Tibial nerve (tissue), 4 donors: ENCODE data around the gene FICD. TPM values are rescaled to one million over a fixed set of nuclear protein-coding genes. Genes with fewer than 3 reads are reported as not detected.

Experiments
- DNase-seq, 2 donors: peaks; one replicate each; pipeline ENCODE4 v3.0.0-alpha.2; 2019; ENCODE audit warnings: low spot score in 2 of 2
- H3K27ac ChIP-seq, 4 donors: fragments of 200-600 bp; sonication (generic) in 3 of 4; one replicate each; pipeline ENCODE4 v1.5.1; 2017 to 2019; ENCODE audit warnings: mild to moderate bottlenecking in 1 of 4
- H3K27me3 ChIP-seq, 2 donors: fragments of 200-600 bp; sonication (generic) in 1 of 2; one replicate each; pipeline versions ENCODE4 v1.5.1 to v1.6.0; 2017 to 2019
- H3K36me3 ChIP-seq, 3 donors: fragments of 200-600 bp; sonication (generic); one replicate each; pipeline ENCODE4 v1.5.1; 2018 to 2019
- H3K4me1 ChIP-seq, 4 donors: fragments of 200-600 bp; sonication (generic) in 3 of 4; one replicate each; pipeline ENCODE4 v1.5.1; 2017 to 2019
- H3K4me3 ChIP-seq, 4 donors: fragments of 200-600 bp; sonication (generic) in 3 of 4; one replicate each; pipeline ENCODE4 v1.5.1; 2017 to 2019; ENCODE audit warnings: mild to moderate bottlenecking in 1 of 4, moderate library complexity in 1 of 4
- H3K9me3 ChIP-seq, 4 donors: fragments of 200-600 bp; sonication (generic) in 3 of 4; one replicate each; pipeline ENCODE4 v1.5.1; 2017 to 2019
- CTCF ChIP-seq, 5 experiments: fragments of 200-600 bp in 3 of 5; fragments of 450-650 bp in 2 of 5; sonication (generic) in 3 of 5; IDR thresholded peaks; one replicate each; pipeline ENCODE4 v1.5.1; 2016 to 2019; ENCODE audit warnings: antibody characterized with exemption in 5 of 5, mild to moderate bottlenecking in 3 of 5, moderate library complexity in 2 of 5
- EP300 ChIP-seq, 2 donors: sonication (generic); formaldehyde crosslinking; IDR thresholded peaks; one replicate each; pipeline ENCODE4 v1.6.1; 2017; ENCODE audit warnings: antibody characterized with exemption in 2 of 2, mild to moderate bottlenecking in 1 of 2
- POLR2A ChIP-seq, 2 donors: fragments of 450-650 bp; IDR thresholded peaks; one replicate each; pipeline ENCODE4 v1.6.1; 2017; ENCODE audit warnings: antibody characterized with exemption in 2 of 2, mild to moderate bottlenecking in 2 of 2, moderate library complexity in 2 of 2
- WGBS, 2 donors: methylation state at CpG; one replicate each; pipeline ENCODE4 v1.1.5; 2018; 5-methylcytosine and 5-hydroxymethylcytosine counted together
- total RNA-seq, 4 donors: library from RNA; depleted of rRNA; stranded (reverse); fragments of >200 nt; gene quantifications; one replicate each; pipeline ENCODE4 v1.1.0, GENCODE V29; 2016

Gene FICD
- total RNA-seq, 4 donors from 2014 or later = 4.8 to 13.2 (median 8.3) TPM

DNA sequence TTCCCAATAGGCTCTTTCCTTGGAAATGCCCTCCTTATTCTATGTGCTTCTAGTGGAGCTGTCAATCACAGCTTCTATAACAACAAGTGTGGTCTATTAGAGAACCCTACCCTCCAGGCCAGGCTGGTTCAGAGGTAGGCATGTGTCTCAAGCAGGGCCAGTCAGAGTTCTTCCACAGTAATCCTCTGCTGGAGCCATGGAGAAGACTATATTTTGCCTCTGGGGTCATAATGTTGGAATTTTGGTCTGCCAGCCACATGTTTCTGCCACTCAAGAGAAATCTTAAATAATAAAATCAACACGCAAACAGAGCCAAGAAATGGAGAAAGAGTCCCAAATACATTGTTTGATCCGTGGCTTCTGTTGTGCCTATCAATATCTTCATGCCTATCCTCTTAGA lies 23.8 kb upstream of the FICD start:
- Histone ChIP-seq H3K9me3 (peaks cover 0 to 10% (median 0%) of the 10 kb centered on the region in 4 donors), H3K4me3 (no peak overlapping the region), H3K36me3 (no peaks in the 10 kb centered on the region), H3K27me3 (peaks cover 0 to 11% of the 10 kb centered on the region in 2 donors), H3K4me1 (no peaks in the 10 kb centered on the region), H3K27ac (no peak overlapping the region)
- no peak for TF ChIP-seq CTCF (IDR thresholded peaks at IDR 0.05)
- TF ChIP-seq EP300 (IDR thresholded peaks at IDR 0.05) = no peak
- TF ChIP-seq POLR2A (IDR thresholded peaks at IDR 0.05) = no peak
- no peak for DNase-seq
- WGBS, 2 donors = 69 to 77% methylated on average over 2 of the region's 2 CpGs

DNA sequence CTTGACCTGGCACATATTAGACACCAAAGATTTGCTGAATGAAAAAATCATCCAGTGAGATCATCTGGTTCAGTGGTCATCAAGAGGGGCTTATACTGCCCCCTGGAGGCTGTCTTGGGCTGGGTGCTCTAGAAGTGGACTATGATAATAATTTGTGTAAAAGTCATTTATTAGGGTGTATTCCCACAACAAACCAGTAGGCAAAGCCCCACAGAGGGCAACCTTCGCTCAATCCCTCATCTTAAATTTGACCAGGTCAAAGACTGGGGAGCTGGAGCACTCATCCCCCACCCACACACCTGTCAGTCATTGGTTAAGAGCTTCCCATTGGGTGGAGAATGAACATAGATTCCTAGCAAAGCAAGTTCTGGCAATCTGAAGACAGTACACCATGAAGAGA lies 20.0 kb upstream of the FICD start:
- no peak overlapping the region for H3K27ac ChIP-seq
- no peaks in the 10 kb centered on the region for H3K9me3 ChIP-seq
- H3K36me3 ChIP-seq = no peaks in the 10 kb centered on the region
- H3K27me3 ChIP-seq = peaks cover 0 to 22% of the 10 kb centered on the region in 2 donors
- WGBS, 2 donors = 36 to 42% methylated on average over 1 of the region's 1 CpG
- TF ChIP-seq EP300 (IDR thresholded peaks at IDR 0.05) (no peak), CTCF (IDR thresholded peaks at IDR 0.05) (peak in 2 of 5 experiments; percentile 13 to 20)
- no peak overlapping the region for H3K4me3 ChIP-seq
- no peak for DNase-seq
- no peaks in the 10 kb centered on the region for H3K4me1 ChIP-seq

DNA sequence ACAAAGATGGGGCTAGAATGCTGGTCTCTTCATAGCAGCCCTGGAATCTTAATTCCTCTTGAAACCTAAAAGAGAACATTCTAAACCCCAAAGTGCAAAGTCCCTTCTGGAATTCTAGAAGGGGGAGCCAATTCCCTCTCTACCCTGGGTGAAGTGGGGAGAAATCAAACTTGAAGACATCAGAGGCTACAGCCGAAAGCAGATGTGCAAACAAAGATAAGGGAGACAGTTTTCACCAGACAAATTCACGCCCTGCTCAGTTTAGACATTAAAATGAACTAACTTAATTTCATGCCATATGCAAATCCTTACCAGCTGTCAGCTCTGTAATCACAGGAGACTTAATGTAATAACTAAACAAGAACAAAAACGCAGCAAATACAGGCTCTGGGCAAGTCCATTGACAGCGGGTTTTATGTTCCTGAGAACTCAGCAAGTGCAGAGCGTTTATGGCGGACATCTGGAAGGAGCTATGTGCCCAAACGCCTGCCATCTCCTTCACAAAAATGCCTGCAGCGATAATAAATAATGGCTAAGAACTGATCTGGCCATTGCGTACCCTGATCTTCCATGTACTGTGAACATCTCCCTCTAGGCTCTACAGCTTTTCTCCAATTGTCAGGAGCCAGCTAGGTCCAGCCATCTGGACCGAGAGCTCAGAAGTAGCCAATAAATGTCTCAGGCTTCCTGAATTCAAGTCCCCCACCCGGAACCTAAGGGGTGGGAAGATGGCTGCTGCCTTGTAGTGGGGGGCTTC lies 19.1 kb upstream of the FICD start:
- WGBS, 2 donors = 60 to 68% methylated on average over 11 of the region's 11 CpGs
- TF ChIP-seq EP300 (IDR thresholded peaks at IDR 0.05) (no peak), CTCF (IDR thresholded peaks at IDR 0.05) (no peak), POLR2A (IDR thresholded peaks at IDR 0.05) (no peak)
- Histone ChIP-seq H3K27me3 (peaks cover 0 to 22% of the 10 kb centered on the region in 2 donors), H3K36me3 (no peaks in the 10 kb centered on the region), H3K4me3 (no peak overlapping the region), H3K27ac (no peak overlapping the region), H3K9me3 (no peaks in the 10 kb centered on the region), H3K4me1 (no peaks in the 10 kb centered on the region)
- DNase-seq = no peak

DNA sequence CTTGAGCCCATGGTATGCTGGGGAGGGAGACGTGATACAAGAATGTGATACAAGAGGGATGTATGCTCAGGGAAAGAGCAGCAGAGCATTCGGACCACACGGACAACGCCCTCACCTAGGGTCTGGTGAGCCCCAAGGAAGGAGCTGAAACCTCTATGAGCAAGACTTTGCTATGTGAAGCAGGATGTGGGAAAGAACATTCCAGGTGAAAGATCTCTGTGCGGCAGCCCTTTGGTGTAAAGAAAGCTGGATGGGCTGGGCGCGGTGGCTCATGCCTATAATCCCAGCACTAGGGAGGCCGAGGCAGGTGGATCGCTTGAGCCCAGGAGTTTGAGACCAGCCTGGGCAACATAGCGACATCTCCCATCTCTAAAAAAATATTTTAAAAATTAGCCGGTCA lies 16.9 kb upstream of the FICD start:
- no peaks in the 10 kb centered on the region for H3K36me3 ChIP-seq
- no peaks in the 10 kb centered on the region for H3K4me1 ChIP-seq
- peaks cover 0 to 22% of the 10 kb centered on the region in 2 donors for H3K27me3 ChIP-seq
- 76 to 88% methylated on average over 11 of the region's 11 CpGs for WGBS, 2 donors
- no peak for TF ChIP-seq EP300 (IDR thresholded peaks at IDR 0.05)
- TF ChIP-seq CTCF (IDR thresholded peaks at IDR 0.05) = no peak
- TF ChIP-seq POLR2A (IDR thresholded peaks at IDR 0.05) = no peak
- DNase-seq = no peak
- H3K9me3 ChIP-seq = peaks cover 0 to 7% (median 2%) of the 10 kb centered on the region in 4 donors
- no peak overlapping the region for H3K27ac ChIP-seq
- H3K4me3 ChIP-seq = no peak overlapping the region

DNA sequence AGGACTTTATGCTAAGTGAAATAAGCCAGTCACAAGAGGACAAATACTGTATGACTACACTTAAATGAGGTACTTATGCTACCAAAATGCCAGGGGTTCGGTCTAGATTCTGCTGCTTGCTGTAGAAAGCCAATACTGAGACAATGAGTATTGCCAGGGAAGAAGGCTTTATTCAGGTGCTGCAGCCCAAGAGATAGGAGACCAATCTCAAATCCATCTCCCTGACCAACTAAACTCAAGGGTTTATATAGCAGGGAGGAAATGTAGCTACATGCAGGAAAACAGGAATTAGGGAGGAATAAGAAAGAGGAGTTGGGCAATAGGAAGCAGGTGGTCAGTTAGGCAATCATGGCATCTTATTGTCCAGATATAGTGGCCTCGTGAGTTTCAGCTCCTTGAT lies 12.2 kb upstream of the FICD start:
- TF ChIP-seq CTCF (IDR thresholded peaks at IDR 0.05) (no peak), POLR2A (IDR thresholded peaks at IDR 0.05) (no peak), EP300 (IDR thresholded peaks at IDR 0.05) (no peak)
- DNase-seq = no peak
- 71 to 88% methylated on average over 2 of the region's 2 CpGs for WGBS, 2 donors
- Histone ChIP-seq H3K27me3 (peaks cover 0 to 6% of the 10 kb centered on the region in 2 donors), H3K4me3 (no peak overlapping the region), H3K36me3 (no peaks in the 10 kb centered on the region), H3K9me3 (peaks cover 0 to 9% (median 2%) of the 10 kb centered on the region in 4 donors), H3K4me1 (no peaks in the 10 kb centered on the region), H3K27ac (no peak overlapping the region)
